HepG2 (cell line): ENCODE measurements around the gene NGEF. TPM values are rescaled to one million over a fixed set of nuclear protein-coding genes. Genes with fewer than 3 reads are reported as not detected.

Source experiments
- ARNT2 ChIP-seq: sonication (generic); formaldehyde crosslinking; IDR thresholded peaks from 2 replicates; pipeline ENCODE4 v1.8.0; 2022; ENCODE audit warnings: mild to moderate bottlenecking, low read depth, missing genetic modification reagents, moderate library complexity
- FIP1L1 ChIP-seq: fragments of 200-400 bp; formaldehyde crosslinking; IDR thresholded peaks from 2 replicates; pipeline ENCODE4 v1.6.1; 2018; ENCODE audit warnings: low read depth, mild to moderate bottlenecking, low read length, moderate library complexity, borderline replicate concordance; ENCODE audit not compliant: insufficient read depth
- FOXA3 ChIP-seq: IDR thresholded peaks from 2 replicates; pipeline ENCODE4 v1.6.1; 2016; ENCODE audit warnings: missing genetic modification reagents, missing compliant biosample characterization
- SATB2 ChIP-seq: sonication (generic); formaldehyde crosslinking; IDR thresholded peaks from 2 replicates; pipeline ENCODE4 v1.5.0; 2020; ENCODE audit warnings: missing genetic modification reagents
- TBL1XR1 ChIP-seq: fragments of 150-350 bp; IDR thresholded peaks from 2 replicates; pipeline ENCODE4 v1.6.1; 2014; ENCODE audit warnings: borderline replicate concordance, low read length; ENCODE audit not compliant: partially characterized antibody
- TERF1 ChIP-seq: sonication (generic); formaldehyde crosslinking; IDR thresholded peaks from 2 replicates; pipeline ENCODE4 v1.8.0; 2022; ENCODE audit warnings: mild to moderate bottlenecking, missing genetic modification reagents, moderate library complexity
- XBP1 ChIP-seq: sonication (generic); formaldehyde crosslinking; IDR thresholded peaks from 2 replicates; pipeline ENCODE4 v1.5.0; 2020; ENCODE audit warnings: missing genetic modification reagents
- ZFP91 ChIP-seq: sonication (generic); formaldehyde crosslinking; IDR thresholded peaks from 2 replicates; pipeline ENCODE4 v1.9.0; 2022; ENCODE audit warnings: missing genetic modification reagents, mild to moderate bottlenecking, borderline replicate concordance
- ZNF10 ChIP-seq: sonication (generic); formaldehyde crosslinking; IDR thresholded peaks from 2 replicates; pipeline ENCODE4 v1.4.0; 2020; ENCODE audit warnings: mild to moderate bottlenecking, low read depth, missing genetic modification reagents, borderline replicate concordance
- ZNF616 ChIP-seq: sonication (generic); formaldehyde crosslinking; IDR thresholded peaks from 2 replicates; pipeline ENCODE4 v1.5.0; 2020; ENCODE audit warnings: low read depth, mild to moderate bottlenecking, missing genetic modification reagents
- polyA plus RNA-seq, 8 experiments: library from polyadenylated mRNA; depleted of rRNA in 3 of 8; stranded (reverse) in 7 of 8; unstranded in 1 of 8; fragments of >200 nt; fragmentation: Illumina TruSeq in 4 of 8; extraction: Trizol in 4 of 8; gene quantifications; 2 replicates each; pipeline versions ENCODE4 v1.2.1 to v1.2.3, GENCODE V29; 2011 to 2016; ENCODE audit warnings: low read depth in 4 of 8, missing spikeins in 1 of 8, mixed read lengths in 1 of 8; ENCODE audit not compliant: insufficient read depth in 1 of 8
- total RNA-seq, 5 experiments: library from RNA; depleted of rRNA; stranded (reverse); fragments of >200 nt; fragmentation: Illumina TruSeq; extraction: Trizol; gene quantifications; 2 replicates each; pipeline ENCODE4 v1.2.3, GENCODE V29; 2016; ENCODE audit warnings: low read depth in 1 of 5

NGEF gene
- total and polyA plus RNA-seq, 2 of the 13 experiments (the other 11 are each of a cell fraction or from before 2014, with no cell fraction given) = 14.4 to 36.9 TPM

- TF ChIP-seq ZFP91 (CRISPR knock-in tag) (peak; percentile 24; the same call in 1 of the 2 replicates), TBL1XR1 (no peak), FOXA3 (CRISPR knock-in tag) (no peak), TERF1 (CRISPR knock-in tag) (0 out of 2 replicates have a peak, but pooled peaks have one; percentile 3), XBP1 (CRISPR knock-in tag) (no peak), FIP1L1 (0 out of 2 replicates have a peak, but pooled peaks have one; percentile 48), SATB2 (CRISPR knock-in tag) (no peak), ZNF616 (no peak), ARNT2 (CRISPR knock-in tag) (0 out of 2 replicates have a peak, but pooled peaks have one; percentile 14), ZNF10 (CRISPR knock-in tag) (no peak)
Observed at GRCh38 chr2:232877940-232878511, 135.0 kb downstream of the NGEF start (continued).
